Hematopoietic multipotent progenitor cell treated with erythropoietin and hydrocortisone succinate and interleukin-3 and kit ligand, for 8 days (in vitro differentiated cells): ENCODE data around the gene PCSK7.

Experiments
- DNase-seq: peaks from one replicate; pipeline ENCODE4 v3.0.0-alpha.2; 2015

Gene PCSK7

DNA sequence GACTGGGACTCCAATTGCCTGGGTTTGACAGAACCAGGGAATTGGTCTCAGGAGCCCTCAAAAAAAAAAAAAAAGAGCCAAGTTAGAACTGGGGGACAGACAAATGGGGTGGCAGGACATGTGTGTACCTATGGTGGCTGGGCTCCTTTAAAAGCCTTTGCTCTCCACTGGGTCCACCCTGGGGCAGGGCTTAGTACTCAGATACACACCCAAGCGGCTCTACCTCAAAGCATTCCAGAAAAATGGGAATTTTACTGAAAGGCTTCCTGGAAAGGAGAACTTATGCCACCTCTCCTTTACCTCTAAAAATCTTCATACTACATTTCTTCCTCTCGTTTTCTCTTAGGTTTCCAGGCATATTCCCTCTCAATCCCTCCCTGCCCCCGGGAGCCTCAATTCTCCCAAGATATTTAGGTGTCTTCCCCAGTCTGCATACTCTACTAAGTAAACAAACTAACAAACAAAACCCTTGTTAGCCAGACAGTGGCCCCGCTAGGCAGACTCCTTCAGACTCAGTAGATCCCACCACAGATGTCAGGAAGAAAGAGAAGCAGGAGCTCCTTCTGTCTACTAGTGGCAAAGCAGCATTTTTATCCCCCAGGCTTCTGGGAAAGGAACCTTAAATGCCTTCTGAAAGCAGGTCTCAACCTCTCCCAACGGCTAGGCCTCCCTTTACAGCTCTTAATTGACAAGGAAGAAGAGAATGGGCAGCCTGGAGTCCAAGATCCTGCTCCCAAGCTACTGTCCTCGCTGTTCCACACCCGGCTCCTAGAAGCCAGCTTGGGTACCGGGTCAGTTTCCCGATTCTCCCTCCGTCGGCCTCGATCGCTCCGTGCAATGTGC lies 653 bp downstream of the PCSK7 start:
- DNase-seq = no peak

- no peak for DNase-seq
These were observed 1.4 kb downstream of the PCSK7 start for GRCh38 chr11:117230286-117230961.

DNA sequence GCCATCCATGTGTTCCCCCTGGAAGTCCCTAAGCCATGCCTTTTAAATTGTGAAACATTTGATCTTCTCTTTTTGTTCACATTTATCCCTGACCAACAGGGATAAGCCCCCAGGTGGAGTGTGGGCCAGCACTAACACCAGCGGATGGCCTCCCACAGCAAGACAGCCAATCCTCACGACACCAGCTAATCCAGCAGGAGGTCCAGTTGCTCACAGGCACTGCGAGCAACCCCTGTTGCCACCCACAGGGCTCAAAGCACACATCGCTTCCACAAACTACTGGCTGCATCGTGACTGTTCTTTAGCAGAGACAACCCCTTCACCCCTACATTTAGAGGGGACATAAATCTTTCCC lies 2.0 kb downstream of the PCSK7 start:
- DNase-seq = no peak

- DNase-seq = no peak
These were observed 2.5 kb downstream of the PCSK7 start for GRCh38 chr11:117229411-117229810.

DNA sequence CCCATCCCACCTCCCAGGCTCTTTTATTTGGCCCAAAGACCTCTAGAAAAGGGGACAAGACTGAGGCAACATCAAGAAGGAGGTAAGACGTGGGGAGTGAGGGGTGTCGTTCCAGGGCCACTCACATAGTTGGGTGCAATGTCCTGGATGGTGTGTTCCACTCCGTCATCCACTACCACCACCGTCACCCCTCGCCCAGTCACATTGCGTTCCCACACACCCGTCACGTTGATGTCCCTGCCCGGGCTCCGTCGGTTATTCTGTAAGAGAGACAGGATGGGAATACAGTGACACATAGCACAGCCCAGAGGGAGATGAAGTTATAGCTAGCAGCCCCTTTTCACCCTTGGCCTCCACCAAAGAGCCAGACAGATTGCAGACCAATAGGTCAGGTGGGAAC lies 3.8 kb downstream of the PCSK7 start:
- no peak for DNase-seq

- peak; percentile 94 for DNase-seq
These were observed 5.2 kb downstream of the PCSK7 start for GRCh38 chr11:117226388-117227385.

- no peak for DNase-seq
These were observed 6.2 kb downstream of the PCSK7 start for GRCh38 chr11:117225553-117226170.

DNA sequence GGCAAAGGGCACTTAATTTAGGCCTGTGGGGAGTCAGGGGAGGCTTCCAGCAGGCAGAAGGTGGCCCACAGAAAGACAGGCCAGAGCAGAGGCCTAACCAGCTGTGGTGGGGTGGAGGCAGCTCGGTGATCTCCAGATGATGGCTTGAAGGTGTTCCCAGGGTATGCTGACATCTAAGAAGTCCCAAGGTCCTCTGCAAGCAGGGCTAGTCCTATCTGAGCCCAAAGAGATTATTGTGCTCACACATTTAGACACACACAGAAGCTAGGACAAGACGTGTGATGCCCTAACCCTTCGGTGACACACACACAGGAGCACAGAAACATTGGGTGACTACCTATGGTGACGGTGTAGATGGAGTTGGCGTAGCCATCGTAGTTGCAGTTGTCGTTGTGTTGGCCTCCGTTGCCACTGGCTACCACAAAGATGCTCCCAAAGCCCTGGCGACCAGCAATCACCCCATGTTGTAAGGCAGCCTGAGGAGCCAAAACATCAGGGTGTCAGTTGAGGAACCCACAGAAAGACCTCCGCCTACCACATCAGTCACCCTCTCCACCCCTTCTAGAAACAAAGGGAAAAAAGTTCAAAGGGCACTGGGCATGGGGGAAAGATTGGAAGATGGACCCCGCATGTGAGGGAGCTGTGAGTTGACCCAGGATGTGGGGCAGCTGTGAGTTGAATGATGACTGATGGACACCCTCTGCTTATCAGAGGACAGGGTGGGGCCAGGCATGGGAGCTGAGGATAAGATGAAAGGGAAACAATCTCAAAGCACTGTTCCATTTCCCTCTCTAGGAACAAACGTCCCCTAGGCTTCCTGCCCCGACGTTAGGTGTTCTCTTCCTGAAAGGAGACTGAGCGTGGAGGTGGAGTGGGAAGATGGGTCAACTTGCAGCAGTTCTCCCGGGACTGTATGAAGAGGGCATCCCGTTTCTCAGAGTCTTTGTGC lies 7.9 kb downstream of the PCSK7 start:
- peak; percentile 91 for DNase-seq

DNA sequence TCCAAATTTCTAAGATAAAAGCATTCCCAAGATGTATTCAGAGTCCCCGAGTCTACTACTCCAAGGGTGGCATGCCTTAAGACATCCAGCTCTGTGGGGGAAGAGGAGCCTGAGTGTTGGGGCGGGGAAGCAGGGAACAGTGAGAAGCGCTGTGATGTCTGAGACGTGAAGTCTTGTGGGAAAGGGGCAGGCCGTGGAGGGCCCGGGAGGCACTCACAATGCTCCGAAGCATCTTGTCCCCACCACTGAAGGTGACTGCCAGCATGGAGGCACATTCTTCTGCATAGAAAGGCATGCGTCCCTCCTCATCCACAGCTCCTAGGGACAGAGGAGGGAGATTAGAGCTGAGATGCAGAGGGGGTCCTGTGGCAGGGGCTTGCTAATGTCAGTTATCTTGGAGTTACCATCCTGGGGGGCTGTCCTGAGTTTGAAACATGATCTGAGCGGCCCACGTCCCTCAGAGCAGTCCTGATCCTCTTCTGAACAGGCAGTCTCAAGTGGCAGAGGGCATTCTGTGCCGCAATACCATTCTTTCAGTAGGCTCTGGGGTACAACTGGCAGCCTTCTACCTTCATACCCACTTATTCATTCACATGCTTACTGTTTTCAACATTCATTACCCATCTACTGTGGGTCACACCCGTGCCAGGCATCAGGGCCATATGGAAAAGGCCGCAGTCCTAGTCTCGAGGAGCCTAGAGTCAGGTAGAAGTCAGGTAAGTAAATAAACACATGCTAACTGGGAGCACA lies 8.7 kb downstream of the PCSK7 start:
- no peak for DNase-seq

DNA sequence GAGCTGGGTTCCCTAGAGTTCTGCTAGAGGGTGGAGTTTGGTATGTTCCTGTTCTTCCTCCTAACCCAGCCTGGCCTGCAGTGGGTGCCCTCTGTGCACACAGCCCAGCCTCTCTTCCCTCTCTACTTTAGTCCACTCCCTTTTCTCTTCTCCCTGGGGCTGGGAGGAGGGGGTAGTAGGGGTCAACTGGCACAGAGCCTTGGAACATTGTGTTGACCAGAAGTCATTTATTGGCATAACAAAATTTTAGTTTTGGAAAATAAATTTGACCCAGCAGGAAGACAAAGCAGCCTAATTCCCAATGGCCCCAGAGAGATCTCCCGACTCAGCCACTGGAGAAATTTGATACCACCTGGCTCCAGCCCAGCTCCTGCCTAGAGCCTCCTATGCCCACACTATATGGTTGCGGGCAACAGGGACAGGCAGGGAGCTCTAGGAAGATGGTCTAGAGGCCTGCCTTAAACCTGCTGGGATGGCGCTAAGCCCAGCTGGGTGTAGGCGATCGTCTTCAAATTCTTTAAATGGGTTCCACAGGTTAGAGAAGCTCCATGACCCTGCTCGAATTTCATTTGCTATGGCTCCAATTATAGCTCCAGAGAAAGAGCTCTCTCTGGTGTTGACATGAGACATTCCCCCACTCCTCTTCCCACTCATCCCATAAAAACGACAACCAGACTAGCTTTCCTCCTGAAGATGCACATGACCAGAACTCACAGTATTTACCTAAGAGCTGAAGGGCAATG lies 9.9 kb downstream of the PCSK7 start:
- peak; percentile 50 for DNase-seq

DNA sequence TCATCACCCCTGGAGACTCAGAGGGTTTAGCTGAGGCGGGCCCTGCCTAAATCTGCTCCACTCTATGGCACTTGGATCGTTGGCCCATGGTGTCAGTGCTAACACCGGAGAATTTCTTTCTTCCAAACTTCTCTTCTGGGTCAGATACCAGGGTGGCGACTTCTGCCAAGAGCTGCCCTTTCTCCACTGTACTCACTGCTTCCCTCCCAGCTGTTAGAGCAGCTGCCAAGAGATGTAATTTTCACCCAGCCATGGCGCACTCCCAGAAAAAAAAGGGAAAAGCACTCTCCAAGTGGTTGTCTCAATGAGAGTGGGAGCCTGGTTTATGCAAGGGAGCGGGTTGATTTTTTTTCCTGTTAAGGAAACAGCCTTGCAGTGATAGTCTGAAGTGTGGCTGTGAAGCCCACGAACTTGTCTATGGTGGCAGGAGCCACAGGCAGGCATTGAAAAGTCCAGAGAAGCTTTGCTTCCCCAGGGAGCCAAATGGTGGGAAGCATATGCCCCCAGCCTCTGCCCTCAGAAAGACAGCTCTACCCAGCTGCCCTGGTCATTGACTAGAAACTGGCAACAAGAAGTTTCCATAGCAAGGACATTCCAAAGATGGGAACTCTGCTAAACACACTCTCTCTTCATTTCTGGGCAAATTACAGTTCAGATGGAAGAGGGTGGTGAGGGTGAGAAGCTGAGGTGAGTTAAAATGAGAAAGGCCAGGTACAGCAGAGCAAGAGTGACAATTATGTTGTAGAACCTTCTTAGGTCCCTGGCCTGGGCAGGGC lies 10.7 kb downstream of the PCSK7 start:
- no peak for DNase-seq

- DNase-seq = peak; percentile 34
These were observed 11.3 kb downstream of the PCSK7 start for GRCh38 chr11:117220568-117220967.

DNA sequence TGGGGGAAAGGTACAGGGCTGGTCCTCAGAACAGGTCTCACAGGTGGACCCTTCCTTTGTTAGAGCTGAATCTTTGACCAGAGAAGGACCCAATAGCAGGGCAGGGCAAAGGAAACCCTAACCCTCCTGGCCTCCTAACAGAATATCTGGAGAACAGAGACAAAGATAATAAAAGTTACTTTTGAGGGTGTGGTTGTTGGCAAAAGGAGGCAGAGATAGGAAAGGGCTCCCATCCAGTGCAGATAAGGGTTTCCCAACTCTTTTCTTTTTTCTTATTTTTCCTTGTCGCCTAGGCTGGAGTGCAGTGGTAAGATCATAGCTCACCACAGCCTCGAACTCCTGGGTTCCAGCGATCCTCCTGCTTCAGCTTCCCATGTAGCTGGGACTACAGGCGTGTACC lies 11.9 kb downstream of the PCSK7 start:
- DNase-seq = peak; percentile 82

GRCh38 chr11:117219455-117219854 lies 12.4 kb downstream of the PCSK7 start:
- peak; percentile 15 for DNase-seq

- peak; percentile 0 for DNase-seq
These were observed 12.9 kb downstream of the PCSK7 start for GRCh38 chr11:117219001-117219400.

- DNase-seq = no peak
These were observed 13.5 kb downstream of the PCSK7 start for GRCh38 chr11:117218133-117218915.

- no peak for DNase-seq
These were observed 14.5 kb downstream of the PCSK7 start for GRCh38 chr11:117217141-117218084.
